GOT3 (cell line): ENCODE data around the gene WNT6.

Experiments used
- DNase-seq: peaks from one replicate; lab custom pipeline; 2025; ENCODE audit warnings: mixed read lengths; lab: John Stamatoyannopoulos, UW

WNT6 gene

DNA sequence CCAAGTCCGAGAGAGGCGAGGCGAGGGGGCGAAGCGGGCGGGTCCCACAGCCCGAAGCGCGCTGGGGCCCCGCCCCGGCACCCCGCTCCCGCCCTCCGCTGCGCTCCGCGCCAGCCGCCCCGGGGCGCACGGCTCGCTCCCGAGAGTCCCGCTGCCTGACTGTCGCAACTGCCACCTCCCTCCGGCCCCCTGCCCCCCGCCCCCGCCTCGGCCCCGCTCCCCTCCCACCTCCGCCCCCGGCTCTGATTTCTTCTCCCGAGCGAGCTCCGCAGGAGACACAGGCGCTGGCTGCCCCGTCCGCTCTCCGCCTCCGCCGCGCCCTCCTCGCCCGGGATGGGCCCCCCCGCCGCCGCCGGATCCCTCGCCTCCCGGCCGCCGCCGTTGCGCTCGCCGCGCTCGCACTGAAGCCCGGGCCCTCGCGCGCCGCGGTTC is at the start of gene WNT6:
Gene WNT6, plus strand, starts transcription at position 250 of the 432 bp plus-strand sequence. CDS start 233 bp downstream, outside the sequence.
- no peak for DNase-seq

DNA sequence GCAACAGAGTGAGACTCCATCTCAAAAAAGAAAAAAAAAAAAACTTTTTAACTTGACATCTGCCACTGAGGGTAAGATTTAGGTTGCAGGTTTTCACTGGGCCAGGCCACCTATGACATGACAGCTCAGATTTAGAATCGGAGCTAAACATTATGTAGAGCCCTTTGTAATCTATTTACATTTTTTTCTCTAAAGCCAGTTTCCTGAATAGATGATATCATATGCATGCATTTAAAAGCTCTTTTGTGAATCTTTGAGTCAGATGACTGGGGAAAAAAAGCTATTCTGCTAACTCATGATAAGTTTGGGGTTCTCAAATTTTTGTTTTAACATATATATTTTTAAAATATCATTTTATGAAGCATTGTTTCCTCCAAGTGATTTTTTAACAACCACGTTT is 49.3 kb upstream of the WNT6 start:
- no peak for DNase-seq

DNA sequence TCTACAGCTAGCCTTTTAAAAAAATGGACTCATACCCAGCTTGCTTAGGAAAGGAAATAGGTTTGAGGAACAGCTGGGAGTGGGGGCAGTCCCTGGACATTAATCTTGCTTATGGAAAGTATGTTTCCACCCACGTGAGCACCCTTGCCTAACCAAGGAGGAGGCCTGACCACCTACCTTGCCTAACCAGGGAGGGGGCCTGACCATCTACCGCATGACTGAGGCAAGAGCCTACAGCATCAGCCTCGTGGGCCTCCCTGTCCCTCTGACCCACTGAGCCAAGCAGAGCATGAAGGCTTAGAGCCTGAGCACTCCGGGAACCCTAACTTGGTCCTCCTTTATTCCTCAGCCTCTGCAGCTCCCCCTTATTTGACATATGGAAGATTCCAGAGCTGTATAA is 48.2 kb upstream of the WNT6 start:
- no peak for DNase-seq

DNA sequence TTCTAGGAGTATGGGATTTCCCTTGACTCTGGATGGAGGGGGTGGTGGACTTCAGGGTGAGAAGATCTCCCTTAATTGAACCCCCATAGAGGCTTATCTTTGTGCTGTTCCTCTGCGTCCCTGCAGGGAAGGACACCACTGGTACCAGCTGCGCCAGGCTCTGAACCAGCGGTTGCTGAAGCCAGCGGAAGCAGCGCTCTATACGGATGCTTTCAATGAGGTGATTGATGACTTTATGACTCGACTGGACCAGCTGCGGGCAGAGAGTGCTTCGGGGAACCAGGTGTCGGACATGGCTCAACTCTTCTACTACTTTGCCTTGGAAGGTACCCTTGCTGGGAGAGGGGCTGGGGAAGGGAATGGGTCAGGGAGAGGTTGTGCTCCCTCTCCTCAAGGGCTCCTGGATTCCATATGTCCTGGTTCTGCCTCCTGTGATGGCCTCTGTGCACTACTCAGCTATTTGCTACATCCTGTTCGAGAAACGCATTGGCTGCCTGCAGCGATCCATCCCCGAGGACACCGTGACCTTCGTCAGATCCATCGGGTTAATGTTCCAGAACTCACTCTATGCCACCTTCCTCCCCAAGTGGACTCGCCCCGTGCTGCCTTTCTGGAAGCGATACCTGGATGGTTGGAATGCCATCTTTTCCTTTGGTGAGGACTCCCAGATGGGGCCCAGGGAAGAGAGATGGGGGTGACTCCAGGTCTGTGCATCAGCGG is 47.3 kb upstream of the WNT6 start:
- no peak for DNase-seq

DNA sequence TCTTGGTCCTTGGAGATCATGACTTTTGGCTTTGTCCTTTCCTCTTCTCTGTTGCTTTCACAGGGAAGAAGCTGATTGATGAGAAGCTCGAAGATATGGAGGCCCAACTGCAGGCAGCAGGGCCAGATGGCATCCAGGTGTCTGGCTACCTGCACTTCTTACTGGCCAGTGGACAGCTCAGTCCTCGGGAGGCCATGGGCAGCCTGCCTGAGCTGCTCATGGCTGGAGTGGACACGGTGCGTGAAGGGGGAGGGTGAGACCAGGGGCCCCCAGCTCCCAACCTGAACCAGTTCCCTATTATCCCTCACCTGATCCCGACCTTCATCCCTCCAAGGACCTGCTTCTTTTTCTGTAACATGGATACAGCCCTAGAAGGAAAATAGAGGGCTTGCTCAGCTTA is 46.7 kb upstream of the WNT6 start:
- no peak for DNase-seq

DNA sequence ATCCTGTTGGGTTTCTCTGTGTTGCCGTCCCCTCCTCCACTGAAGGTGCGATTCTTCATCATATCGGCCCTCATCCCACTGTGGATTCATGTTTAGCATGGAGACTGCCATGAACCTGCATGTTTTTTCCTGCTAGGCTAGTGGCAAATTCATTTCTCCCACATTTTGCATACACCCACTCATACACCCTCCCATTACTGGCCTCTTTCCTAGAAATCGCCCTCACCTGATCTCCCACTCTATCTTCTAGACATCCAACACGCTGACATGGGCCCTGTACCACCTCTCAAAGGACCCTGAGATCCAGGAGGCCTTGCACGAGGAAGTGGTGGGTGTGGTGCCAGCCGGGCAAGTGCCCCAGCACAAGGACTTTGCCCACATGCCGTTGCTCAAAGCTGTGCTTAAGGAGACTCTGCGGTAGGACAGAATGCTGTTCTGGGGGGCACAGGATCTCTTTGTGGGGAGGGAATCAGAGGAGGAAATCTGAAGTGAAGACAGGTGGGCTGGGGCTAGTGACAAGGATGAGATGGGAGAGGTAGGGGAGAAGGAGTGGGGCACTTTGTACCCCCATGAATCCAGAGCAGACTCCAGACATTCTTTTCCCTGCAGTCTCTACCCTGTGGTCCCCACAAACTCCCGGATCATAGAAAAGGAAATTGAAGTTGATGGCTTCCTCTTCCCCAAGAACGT is 45.7 kb upstream of the WNT6 start:
- no peak for DNase-seq

DNA sequence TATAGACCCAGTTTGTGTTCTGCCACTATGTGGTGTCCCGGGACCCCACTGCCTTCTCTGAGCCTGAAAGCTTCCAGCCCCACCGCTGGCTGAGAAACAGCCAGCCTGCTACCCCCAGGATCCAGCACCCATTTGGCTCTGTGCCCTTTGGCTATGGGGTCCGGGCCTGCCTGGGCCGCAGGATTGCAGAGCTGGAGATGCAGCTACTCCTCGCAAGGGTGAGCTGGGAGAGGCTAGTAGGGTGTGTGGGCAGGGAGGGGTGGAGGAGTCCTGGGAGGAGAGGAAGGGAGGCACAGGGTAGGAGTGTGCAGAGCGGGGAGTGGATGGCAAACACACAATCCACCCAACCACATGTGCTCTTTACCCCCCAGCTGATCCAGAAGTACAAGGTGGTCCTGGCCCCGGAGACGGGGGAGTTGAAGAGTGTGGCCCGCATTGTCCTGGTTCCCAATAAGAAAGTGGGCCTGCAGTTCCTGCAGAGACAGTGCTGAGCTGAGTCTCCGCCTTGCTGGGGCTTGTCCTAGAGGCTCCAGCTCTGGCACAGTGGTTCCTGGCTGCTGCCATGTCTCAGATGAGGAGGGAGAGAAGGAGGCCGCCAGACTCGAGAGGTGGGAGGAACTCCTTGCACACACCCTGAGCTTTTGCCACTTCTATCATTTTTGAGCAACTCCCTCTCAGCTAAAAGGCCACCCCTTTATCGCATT is 44.9 kb upstream of the WNT6 start:
- no peak for DNase-seq

DNA sequence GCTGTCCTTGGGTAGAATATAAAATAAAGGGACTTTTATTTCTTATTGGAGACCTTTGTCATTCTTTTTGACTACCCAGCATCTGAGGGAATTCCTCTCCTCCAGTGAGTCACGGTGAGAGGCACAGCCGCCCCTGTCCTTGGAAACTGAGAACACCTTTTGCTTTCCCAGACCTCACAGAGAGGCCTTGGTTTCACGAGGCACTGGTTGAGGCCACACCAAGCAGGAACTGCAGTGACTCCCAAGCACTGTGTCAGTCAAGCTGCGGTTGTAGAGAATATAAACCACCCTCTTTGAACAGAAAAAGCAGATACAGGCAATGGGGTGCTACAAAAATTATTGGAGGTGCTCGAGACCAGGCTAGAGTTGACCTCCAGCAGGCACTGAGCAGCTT is 44.4 kb upstream of the WNT6 start:
- no peak for DNase-seq

DNA sequence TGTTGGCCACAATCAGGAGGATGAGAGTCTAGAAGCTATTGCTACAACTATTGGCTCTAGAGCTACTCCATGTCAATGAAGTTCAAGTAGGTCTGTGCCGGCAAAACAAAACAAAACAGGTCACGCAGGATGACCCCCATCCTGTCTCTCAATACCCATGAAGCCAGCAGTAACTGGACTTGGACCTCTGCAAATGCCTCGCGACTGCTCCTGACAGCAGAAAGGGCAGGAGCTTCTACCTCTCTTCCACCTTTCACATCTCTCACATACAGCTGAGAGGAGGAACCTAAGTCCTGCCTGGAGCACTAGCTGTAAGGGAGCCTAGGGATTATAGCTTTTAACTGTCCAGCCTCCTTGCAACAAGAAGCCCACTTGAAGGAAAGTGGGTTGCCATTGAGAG is 44.0 kb upstream of the WNT6 start:
- no peak for DNase-seq

DNA sequence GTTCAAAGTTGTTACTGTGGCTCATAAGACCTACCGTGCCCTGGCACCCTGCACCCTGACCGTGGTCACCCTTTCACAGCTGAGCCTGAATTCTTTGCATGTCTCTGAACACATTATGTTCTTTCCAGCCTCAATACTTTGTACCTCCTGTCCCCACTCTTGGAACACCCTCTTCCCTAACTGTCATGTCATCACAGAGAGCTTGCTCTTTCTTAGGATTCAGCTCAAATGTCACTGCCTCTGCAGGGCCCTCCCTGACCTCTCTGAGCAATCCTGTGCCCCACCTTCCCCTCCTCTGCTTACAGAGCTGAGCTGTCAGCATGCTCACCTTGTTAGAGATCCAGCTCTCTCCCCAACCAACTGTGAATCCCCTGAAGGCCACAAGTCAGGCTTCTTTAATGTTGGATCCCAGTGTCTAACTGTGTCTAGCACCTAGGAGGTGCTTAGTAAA is 43.0 kb upstream of the WNT6 start:
- no peak for DNase-seq

DNA sequence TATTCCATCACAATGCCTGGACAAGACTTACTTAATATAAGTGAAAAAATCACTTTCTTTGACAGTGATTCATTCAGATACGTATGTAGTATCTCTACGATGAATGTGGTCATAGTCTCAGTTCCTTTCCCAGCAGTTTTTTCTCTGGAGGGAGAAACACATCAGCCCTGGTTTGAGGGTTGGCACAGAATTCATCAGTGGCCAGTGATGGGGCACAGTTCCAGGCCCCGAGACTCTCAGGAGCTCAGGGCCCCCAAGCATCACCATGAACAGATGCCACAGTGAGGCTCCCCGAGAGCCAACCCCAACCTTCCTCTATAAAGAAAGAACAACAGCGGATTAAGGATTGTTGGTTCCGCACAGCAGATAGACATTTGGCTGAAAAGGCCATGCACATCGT is 40.5 kb upstream of the WNT6 start:
- DNase-seq = no peak

DNA sequence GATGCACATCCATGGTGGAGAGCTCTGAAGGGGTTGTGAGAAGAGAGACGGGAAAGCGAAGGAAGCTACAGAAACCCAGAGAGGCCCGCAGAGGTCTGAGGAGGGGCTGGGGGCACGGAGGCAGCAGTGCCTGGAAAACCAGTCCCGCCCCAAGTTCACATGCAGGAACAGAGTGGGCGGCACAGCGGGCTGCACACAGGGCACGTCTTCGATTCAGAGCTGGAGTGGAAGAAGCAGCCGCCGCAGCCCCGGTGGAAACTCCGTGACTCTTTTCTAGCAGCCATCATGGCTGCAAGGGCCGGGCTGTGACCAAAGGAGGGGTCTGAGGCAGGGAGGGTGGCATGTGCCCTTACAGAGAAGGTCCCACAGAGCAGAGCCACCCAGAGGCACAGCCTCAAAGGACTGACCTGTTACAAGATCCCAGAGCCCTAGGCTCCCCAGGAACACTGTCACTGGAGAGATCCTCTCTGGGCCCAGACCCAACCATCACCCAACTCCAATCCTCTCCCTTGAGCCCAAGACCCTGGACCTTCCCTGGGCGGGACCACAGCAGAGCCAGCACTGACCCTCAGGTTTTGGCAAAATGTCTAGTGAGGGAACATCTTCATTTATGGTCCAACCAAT is 38.7 kb upstream of the WNT6 start:
- no peak for DNase-seq

DNA sequence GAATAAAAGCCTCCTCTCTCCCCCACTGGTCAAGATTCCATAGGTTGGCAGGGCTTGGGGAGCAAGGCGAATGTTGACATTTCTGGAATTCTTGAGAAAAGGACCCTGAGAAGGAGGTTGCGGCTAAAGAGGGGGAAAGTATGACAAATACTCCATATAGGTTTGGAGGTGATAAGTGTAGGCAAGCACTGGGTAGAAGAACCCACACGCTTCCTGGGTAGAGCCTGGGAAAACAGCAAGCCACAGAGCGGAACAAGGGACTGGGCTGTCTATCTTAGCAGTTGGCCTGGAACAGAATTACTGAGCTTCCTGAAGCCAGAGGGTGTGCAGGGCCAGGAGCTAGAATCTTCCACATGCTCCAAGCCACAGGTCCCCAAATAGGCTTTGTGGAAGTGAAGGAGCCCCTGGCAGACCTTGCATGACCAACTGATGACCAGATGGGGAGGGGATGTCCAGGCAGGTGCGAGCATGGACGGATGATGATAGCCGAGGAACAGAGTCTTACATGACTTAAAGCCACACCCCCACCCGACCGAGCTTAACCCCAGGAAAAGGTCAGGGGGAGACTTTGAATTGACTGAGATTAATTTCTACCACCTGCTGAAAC is 37.9 kb upstream of the WNT6 start:
- no peak for DNase-seq

DNA sequence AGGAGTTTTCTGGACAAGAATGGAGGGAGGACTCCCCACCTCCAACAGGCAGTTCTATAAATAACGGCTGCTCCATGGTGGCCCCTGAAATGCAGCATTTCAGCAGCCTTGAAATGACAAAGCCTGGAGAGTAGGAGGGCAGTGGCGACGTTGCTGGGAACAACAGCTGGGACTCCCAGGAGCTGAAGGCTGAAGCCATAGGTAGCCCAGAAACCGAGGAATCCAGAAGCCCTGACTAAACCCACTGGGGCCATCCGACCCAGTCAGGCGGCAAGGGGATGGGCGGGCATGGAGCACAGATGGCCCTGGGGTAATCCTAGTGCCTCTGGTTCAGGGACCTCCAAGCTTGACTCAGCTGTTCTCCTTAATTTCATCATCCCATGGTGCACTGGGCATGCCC is 37.0 kb upstream of the WNT6 start:
- DNase-seq = no peak

DNA sequence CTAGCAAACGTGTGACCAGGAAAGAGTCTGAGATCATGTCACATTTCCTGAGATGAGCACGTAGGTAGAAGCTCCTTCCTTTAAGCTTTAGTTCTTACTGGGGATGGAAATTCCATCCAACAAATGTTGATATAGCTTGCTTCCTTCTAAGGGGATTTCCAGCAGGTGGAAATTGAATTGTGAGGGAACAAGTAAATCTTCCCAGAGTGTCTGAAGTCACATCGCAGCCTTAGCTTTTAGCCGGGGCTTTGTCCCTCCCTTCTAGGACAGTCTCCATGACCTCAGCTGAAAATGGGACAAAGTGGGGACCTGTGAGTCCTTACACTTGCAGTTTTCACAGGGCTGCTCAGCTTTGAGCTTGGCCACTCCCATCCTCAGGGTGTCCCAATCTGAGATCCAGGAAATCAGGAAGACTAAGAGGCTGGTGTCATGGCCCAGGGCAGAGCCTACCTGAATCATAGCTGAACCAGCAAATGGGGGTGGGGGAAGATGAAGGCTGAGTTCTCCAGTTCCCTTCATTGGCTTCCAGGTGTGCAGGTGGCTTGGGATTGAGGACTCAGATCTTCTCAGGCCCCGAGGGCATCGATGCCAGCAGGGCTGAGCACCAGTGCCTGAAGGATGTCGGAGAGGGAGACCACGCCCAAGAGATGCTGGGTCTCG is 36.3 kb upstream of the WNT6 start:
- no peak for DNase-seq

DNA sequence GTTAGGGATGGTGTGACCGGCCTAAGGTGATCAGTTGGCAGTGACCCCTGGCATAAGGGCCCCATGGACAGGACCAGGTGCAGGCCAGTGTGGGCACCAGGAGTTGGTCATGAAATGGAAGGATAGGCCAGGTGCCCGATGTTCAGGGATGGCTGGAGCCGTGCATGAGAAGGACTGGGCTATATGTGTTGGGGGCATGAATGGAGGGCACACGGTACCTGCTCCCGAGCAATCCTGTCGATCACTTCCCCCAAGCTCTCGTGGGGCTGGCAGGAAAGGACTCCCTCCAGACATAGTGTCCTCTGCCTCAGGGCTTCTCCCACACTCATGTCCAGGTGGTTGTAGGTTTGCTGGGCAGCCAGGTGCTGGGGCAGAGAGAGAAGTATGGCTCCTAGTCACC is 35.6 kb upstream of the WNT6 start:
- DNase-seq = no peak

DNA sequence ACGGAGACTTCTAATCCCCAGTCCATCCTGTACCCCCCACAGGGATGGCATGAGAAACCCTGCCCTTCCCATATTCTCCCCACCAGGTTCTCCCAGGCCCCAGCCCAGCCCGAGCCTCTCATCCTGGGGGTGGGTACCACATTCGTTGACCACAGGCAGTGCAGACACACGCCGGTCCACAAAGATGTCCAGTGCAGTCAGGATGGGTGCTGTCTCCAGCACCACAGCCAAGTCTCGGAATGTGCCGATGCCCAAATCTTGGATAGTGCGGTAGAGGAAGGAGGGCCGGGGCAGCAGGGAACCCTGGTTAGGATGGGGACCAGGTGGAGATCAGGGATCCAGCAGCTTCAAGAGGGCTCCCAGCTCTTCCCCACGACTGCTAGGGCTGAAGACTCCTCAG is 32.8 kb upstream of the WNT6 start:
- no peak for DNase-seq

DNA sequence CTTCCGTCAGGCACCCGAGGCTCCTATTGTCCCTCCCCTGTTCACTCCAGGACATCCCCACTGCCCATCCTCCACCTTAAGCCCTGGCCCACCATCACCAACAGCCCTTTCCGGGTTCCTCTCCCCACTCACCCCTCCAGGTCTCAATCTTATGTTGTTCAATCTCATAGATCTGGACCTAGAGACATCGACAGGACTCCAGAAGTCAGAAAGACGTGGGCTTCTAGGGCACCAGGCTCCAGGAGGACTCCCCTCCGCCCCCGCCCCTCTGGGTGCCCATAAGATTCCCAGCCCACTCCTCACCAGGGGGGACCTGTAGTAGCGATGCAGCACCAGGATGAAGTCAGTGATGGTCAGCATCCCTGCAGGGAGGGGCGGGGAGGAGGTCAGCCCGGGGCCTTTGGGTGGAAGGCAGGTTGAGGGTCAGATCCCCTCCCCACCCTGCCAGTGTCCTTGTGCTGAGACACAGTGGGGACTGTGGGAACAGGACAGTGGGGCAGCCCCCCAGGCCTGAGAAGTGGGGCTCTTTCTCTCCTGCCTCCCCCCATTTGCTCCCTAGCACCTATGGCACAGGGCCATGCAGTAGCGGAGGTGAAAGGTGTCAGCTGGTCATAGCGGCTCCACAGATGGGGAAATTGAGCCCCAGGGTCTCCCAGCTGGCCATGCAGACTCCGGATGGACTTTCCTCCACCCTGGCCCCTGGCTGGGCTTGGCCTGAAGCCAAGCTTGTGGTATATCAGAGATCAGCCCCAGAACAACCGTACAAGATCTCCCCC is 31.7 kb upstream of the WNT6 start:
- no peak for DNase-seq

DNA sequence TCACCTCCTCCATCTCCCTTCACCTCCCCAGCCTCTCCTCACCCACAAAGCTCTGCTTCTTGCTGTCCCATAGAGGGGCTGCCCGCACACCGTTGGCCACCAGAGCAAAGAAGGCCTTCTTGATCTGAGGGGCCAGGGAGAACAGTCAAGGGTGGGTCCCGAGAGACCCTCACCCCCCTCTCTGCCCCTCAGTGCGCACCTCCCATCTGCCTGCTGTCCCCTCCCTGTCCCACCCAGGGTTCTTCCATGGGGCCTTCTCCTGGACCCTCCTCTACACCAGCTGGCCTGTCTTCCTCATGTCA is 31.2 kb upstream of the WNT6 start:
- DNase-seq = no peak

DNA sequence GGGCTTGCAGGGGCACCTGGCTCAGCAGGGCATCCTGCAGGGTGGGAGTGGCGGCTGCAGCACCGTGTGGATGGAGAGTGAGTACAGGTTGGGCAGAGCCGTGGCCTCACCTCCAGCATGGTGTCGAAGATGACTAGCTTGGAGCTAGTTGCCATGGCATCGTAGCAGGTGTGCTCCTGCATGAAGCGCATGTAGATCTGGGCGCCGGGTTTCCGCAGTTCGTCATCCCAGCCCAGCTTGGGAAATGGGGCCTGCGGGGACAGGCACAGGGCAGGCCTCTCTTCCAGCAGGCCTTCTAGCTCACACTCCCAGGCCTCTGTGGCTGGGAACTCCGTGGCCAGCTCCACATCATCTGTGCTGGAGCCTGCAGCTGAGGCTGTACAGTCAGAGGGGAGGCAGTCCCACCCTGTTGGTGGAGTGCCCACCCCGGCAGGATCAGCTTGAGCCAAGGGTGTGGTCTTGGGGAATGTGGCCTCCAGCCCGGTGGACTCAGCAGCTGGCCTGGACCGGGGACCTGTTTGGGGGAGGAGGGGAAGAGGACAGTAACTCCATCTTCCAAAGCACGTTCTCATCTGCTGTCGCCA is 29.6 kb upstream of the WNT6 start:
- no peak for DNase-seq
